ENCODE results near the gene SLC51A.
A peak's percentile ranks its signal among the peaks of the same experiment; 100 is the strongest.
"Not testable (repeated sequence)": the region's sequence is repeated elsewhere in the genome, so short reads cannot be mapped to it uniquely, and the experiment has no call there.

SLC51A gene

GRCh38 chr3:196216089-196216564 lies at the start of gene SLC51A:
Gene SLC51A (plus strand): TSS chr3:196216534. CDS start chr3:196216713, 179 bp downstream.
- Mint-ChIP-seq H3K27me3 (no peaks in the 10 kb centered on the region), H3K9me3 (no peaks in the 10 kb centered on the region), H3K36me3 (ENCODE audit: low read depth) (no peaks in the 10 kb centered on the region), H3K4me1 (ENCODE audit: low read depth) (peaks cover 29% of the 10 kb centered on the region), H3K27ac (peak within 1 kb of the TSS; percentile 53), H3K4me3 (no peak within 1 kb of the TSS)
- DNase-seq: no peak

DNA sequence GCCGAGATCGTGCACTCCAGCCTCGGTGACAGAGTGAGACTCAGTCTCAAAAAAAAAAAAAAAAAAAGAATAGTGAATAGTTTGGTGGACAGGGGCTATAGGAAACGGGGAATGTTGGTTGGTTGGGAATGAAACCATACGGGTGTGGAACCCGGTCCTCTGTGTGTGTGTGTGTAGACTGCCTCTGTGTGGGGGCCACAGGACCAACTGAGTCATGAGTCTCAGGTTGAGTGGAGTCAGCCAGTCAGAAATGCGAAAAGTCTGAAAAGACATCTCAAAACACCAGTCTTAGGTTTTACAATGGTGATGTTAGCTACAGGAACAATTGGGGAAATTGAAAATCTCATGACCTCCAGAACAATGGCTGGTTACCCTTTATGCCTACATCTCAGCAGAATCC lies 49.6 kb upstream of the SLC51A start:
- H3K27ac Mint-ChIP-seq: peak overlapping the region; percentile 86
- no peak overlapping the region for H3K4me3 Mint-ChIP-seq
- DNase-seq: no peak
- H3K9me3 Mint-ChIP-seq: no peaks in the 10 kb centered on the region
- H3K36me3 Mint-ChIP-seq (ENCODE audit: low read depth): no peaks in the 10 kb centered on the region
- H3K4me1 Mint-ChIP-seq (ENCODE audit: low read depth): peaks cover 16% of the 10 kb centered on the region
- no peaks in the 10 kb centered on the region for H3K27me3 Mint-ChIP-seq

- Mint-ChIP-seq H3K27ac (no peak overlapping the region), H3K4me3 (no peak overlapping the region), H3K9me3 (no peaks in the 10 kb centered on the region), H3K27me3 (no peaks in the 10 kb centered on the region), H3K36me3 (ENCODE audit: low read depth) (no peaks in the 10 kb centered on the region), H3K4me1 (ENCODE audit: low read depth) (peaks cover 14% of the 10 kb centered on the region)
- no peak for DNase-seq
Observed at GRCh38 chr3:196168808-196169391, 47.4 kb upstream of the SLC51A start.

DNA sequence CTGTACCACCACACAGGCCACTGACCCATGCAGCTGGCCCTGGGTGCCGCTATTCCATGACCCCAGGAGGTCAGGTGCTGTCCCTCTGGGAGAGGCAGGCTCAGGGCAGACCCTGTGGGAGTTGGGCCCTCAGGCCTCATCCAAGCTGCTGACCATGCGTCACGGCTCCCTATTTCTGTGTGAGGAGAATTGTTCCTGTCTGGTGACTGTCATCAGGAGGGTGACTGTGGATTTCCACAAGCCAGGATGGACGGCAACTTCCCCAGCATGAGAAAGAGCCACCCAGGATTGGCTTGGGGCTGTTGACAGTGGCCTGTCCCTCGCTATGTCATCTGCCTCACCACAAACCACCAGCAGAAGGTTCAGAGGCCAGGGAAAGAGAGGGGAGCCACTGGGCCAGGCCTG lies 46.5 kb upstream of the SLC51A start:
- no peak overlapping the region for H3K27ac Mint-ChIP-seq
- no peaks in the 10 kb centered on the region for H3K36me3 Mint-ChIP-seq (ENCODE audit: low read depth)
- no peak overlapping the region for H3K4me3 Mint-ChIP-seq
- H3K27me3 Mint-ChIP-seq: no peaks in the 10 kb centered on the region
- H3K4me1 Mint-ChIP-seq (ENCODE audit: low read depth): peaks cover 14% of the 10 kb centered on the region
- no peaks in the 10 kb centered on the region for H3K9me3 Mint-ChIP-seq
- no peak for DNase-seq

DNA sequence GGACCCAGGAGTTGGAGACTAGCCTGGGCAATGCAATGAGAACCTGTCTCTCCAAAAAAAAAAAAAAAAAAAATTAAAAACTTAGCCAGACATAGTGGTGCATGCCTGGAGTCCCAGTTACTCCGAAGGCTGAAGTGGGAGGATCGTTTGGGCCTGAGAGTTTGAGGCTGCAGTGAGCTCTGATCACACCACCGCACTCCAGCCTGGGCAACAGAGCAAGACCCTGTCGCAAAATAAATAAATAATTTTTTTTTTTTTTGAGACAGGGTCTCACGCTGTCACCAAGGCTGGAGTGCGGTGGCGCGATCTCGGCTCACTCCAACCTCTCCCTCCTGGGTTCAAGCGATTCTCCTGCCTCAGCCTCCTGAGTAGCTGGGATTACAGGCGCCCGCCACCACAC lies 46.0 kb upstream of the SLC51A start:
- H3K4me1 Mint-ChIP-seq (ENCODE audit: low read depth): peaks cover 14% of the 10 kb centered on the region
- not testable (repeated sequence) for H3K27ac Mint-ChIP-seq; H3K4me3 Mint-ChIP-seq; H3K9me3 Mint-ChIP-seq; H3K27me3 Mint-ChIP-seq; DNase-seq; H3K36me3 Mint-ChIP-seq (ENCODE audit: low read depth)

GRCh38 chr3:196174652-196175051 lies 41.7 kb upstream of the SLC51A start:
- Mint-ChIP-seq H3K27ac (no peak overlapping the region), H3K36me3 (ENCODE audit: low read depth) (no peaks in the 10 kb centered on the region), H3K27me3 (no peaks in the 10 kb centered on the region), H3K9me3 (no peaks in the 10 kb centered on the region), H3K4me3 (no peak overlapping the region), H3K4me1 (ENCODE audit: low read depth) (peaks cover 18% of the 10 kb centered on the region)
- DNase-seq: no peak

GRCh38 chr3:196175116-196175625 lies 41.2 kb upstream of the SLC51A start:
- Mint-ChIP-seq H3K27ac (no peak overlapping the region), H3K4me1 (ENCODE audit: low read depth) (peaks cover 23% of the 10 kb centered on the region), H3K27me3 (no peaks in the 10 kb centered on the region), H3K4me3 (no peak overlapping the region), H3K36me3 (ENCODE audit: low read depth) (no peaks in the 10 kb centered on the region), H3K9me3 (no peaks in the 10 kb centered on the region)
- DNase-seq: no peak

DNA sequence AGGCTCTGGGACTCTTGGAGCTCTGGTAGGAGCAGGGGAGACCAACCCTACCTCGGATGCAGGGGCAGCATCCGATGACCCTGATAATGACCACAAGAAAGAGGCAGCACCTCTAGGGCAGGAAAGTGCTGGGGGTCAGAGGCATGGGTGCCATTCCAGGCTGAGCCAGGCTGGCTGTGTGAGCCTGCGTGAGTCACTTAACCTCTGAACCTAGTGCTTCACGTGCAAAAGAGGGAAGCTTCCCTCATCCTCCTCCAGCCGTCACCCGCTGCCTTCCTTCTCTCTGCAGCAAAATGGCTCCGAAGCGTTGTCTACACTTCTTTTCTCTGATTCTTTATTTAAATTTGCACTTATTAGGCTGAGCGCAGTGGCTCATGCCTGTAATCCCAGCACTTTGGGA lies 40.6 kb upstream of the SLC51A start:
- H3K4me3 Mint-ChIP-seq: no peak overlapping the region
- no peaks in the 10 kb centered on the region for H3K36me3 Mint-ChIP-seq (ENCODE audit: low read depth)
- DNase-seq: no peak
- H3K27ac Mint-ChIP-seq: no peak overlapping the region
- peaks cover 27% of the 10 kb centered on the region for H3K4me1 Mint-ChIP-seq (ENCODE audit: low read depth)
- H3K9me3 Mint-ChIP-seq: no peaks in the 10 kb centered on the region
- no peaks in the 10 kb centered on the region for H3K27me3 Mint-ChIP-seq

GRCh38 chr3:196177567-196177966 lies 38.8 kb upstream of the SLC51A start:
- Mint-ChIP-seq H3K9me3 (no peaks in the 10 kb centered on the region), H3K4me1 (ENCODE audit: low read depth) (peaks cover 44% of the 10 kb centered on the region), H3K27me3 (no peaks in the 10 kb centered on the region), H3K4me3 (no peak overlapping the region), H3K27ac (peak overlapping the region; percentile 70), H3K36me3 (ENCODE audit: low read depth) (no peaks in the 10 kb centered on the region)
- DNase-seq: no peak

DNA sequence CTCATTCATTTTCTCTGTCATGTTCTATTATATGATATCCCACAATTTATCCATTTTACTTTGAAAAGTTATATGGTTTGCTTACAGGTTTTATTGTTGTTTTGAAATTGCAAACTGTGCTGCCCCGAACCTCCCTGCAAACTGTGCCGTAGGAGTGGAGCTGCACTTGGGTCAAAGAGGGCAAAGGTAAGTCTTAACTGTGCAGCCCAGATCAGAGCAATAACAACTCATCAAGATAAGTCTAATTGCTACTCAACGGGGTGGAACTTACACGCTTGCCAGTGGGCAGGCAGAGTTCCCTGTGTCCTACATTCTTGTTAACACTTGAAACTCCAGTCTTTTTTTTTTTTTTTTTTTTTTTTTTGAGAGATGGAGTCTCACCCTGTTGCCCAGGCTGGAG lies 38.4 kb upstream of the SLC51A start:
- peak overlapping the region; percentile 70 for H3K27ac Mint-ChIP-seq

GRCh38 chr3:196178993-196179379 lies 37.3 kb upstream of the SLC51A start:
- Mint-ChIP-seq H3K4me3 (peak overlapping the region; percentile 53), H3K36me3 (ENCODE audit: low read depth) (no peaks in the 10 kb centered on the region), H3K9me3 (no peaks in the 10 kb centered on the region)

More for the DNA sequence above, 38.4 kb upstream of the SLC51A start:
- no peak for DNase-seq
- no peak overlapping the region for H3K4me3 Mint-ChIP-seq
- H3K4me1 Mint-ChIP-seq (ENCODE audit: low read depth): peaks cover 48% of the 10 kb centered on the region
- H3K27me3 Mint-ChIP-seq: no peaks in the 10 kb centered on the region
- H3K36me3 Mint-ChIP-seq (ENCODE audit: low read depth): no peaks in the 10 kb centered on the region
- no peaks in the 10 kb centered on the region for H3K9me3 Mint-ChIP-seq

GRCh38 chr3:196179380-196180308 lies 36.7 kb upstream of the SLC51A start:
- H3K4me1 Mint-ChIP-seq (ENCODE audit: low read depth): peaks cover 59% of the 10 kb centered on the region

More at GRCh38 chr3:196178993-196179379, 37.3 kb upstream of the SLC51A start:
- no peak for DNase-seq
- Mint-ChIP-seq H3K27me3 (no peaks in the 10 kb centered on the region), H3K27ac (peak overlapping the region; percentile 94), H3K4me1 (ENCODE audit: low read depth) (peaks cover 57% of the 10 kb centered on the region)

GRCh38 chr3:196180346-196180745 lies 36.0 kb upstream of the SLC51A start:
- Mint-ChIP-seq H3K9me3 (no peaks in the 10 kb centered on the region), H3K36me3 (ENCODE audit: low read depth) (no peaks in the 10 kb centered on the region), H3K27ac (peak overlapping the region; percentile 94), H3K27me3 (no peaks in the 10 kb centered on the region), H3K4me1 (ENCODE audit: low read depth) (peaks cover 59% of the 10 kb centered on the region), H3K4me3 (peak overlapping the region; percentile 53)
- DNase-seq: no peak

More at GRCh38 chr3:196179380-196180308, 36.7 kb upstream of the SLC51A start:
- Mint-ChIP-seq H3K36me3 (ENCODE audit: low read depth) (no peaks in the 10 kb centered on the region), H3K27ac (peak overlapping the region; percentile 94), H3K9me3 (no peaks in the 10 kb centered on the region), H3K27me3 (no peaks in the 10 kb centered on the region), H3K4me3 (peak overlapping the region; percentile 53)
- peak; percentile 88 for DNase-seq

DNA sequence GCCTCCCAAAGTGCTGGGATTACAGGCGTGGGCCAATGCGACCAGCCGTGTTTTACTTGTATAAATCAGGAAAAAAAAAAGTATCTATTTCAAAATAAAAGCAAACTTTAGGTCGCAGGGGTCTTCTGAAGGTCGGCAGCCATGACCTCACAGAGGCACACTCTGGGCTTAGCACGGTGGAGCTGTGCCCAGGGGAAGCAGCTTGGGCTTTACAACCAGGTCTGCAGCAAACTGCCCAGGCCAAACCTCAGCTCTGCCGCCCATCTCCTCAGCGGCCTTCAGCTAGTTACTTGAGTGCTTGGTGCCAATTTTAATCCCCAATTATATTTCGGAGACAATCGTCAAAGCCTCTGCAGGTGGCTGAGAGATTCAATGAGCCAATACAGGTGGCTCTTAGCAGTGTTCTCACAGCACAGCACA lies 35.2 kb upstream of the SLC51A start:
- no peaks in the 10 kb centered on the region for H3K9me3 Mint-ChIP-seq
- no peak overlapping the region for H3K4me3 Mint-ChIP-seq
- no peak for DNase-seq
- no peaks in the 10 kb centered on the region for H3K36me3 Mint-ChIP-seq (ENCODE audit: low read depth)
- no peaks in the 10 kb centered on the region for H3K27me3 Mint-ChIP-seq
- H3K27ac Mint-ChIP-seq: peak overlapping the region; percentile 94
- peaks cover 59% of the 10 kb centered on the region for H3K4me1 Mint-ChIP-seq (ENCODE audit: low read depth)

DNA sequence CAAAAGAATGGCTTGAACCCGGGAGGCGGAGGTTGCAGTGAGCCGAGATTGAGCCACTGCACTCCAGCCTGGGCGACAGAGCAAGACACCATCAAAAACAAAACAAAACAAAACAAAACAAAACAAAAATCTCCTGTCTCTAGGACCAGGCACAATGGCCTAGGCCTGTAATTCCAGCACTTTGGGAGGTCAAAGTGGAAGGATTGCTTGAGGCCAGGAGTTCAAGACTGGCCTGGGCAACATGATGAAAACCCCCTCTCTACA lies 32.2 kb upstream of the SLC51A start:
- not testable (repeated sequence) for H3K4me3 Mint-ChIP-seq; H3K9me3 Mint-ChIP-seq; H3K27me3 Mint-ChIP-seq; DNase-seq; H3K36me3 Mint-ChIP-seq (ENCODE audit: low read depth)
- H3K27ac Mint-ChIP-seq: peak overlapping the region; percentile 94
- peaks cover 58% of the 10 kb centered on the region for H3K4me1 Mint-ChIP-seq (ENCODE audit: low read depth)

Measured in activated T-cell treated with anti-CD3 and anti-CD28 coated beads, Interleukin-2, amount 50 U/mL, for 24 hours (primary cell).